Stimulated activated memory B cell treated with anti-CD40 and anti-IgM and Interleukin-4, amounts not matched to agents 10 μg/mL and 1 μg/mL and 100 μg/mL, for 72 hours (primary cell): Measurements from ENCODE around the gene NECTIN3.

Experiments used
- ATAC-seq: fragments of 150-1000 bp; cut with Tn5 transposase; 2 replicates; pipeline ENCODE4 v1.10.0; 2021
- H3K27ac Mint-ChIP-seq: one replicate; pipeline ENCODE4 v1.8.0; 2022; ENCODE audit warnings: mild to moderate bottlenecking, mixed read lengths
- H3K27me3 Mint-ChIP-seq: one replicate; pipeline ENCODE4 v1.8.0; 2022; ENCODE audit warnings: mixed read lengths
- H3K36me3 Mint-ChIP-seq: one replicate; pipeline ENCODE4 v1.8.0; 2022; ENCODE audit warnings: mixed read lengths
- H3K4me1 Mint-ChIP-seq: one replicate; pipeline ENCODE4 v1.8.0; 2022; ENCODE audit warnings: mixed read lengths
- H3K4me3 Mint-ChIP-seq: one replicate; pipeline ENCODE4 v1.8.0; 2022; ENCODE audit warnings: mild to moderate bottlenecking, moderate library complexity, mixed read lengths
- H3K9me3 Mint-ChIP-seq: one replicate; pipeline ENCODE4 v1.8.0; 2022; ENCODE audit warnings: mixed read lengths

The NECTIN3 gene

DNA sequence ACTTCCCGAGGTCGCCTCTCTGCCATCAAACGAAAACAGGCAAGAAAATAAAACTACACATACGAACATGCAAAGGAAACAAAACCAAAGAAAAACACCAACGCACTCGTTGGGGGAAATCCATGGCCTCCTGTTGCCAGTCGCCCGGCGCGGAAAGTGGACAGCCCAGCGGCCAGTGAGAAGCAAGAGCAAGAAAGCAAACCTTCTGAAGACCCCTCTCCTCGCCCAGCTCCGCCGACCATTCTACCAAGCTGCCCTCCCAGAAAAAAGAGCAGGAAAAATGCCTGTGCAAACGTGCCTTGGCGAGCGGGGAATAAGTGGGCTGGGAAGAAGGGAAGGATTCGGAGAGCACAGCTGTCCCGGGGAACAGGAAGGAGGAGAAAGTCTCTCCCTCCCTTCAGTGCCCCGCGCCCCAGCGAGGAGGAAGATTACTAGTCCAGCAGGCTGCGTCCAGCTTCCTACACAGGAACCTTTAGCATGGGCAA lies 802 bp upstream of the NECTIN3 start:
- Mint-ChIP-seq H3K27me3 (peaks cover 56% of the 10 kb centered on the region), H3K9me3 (no peaks in the 10 kb centered on the region), H3K4me3 (peak overlapping the region; percentile 84), H3K4me1 (peaks cover 26% of the 10 kb centered on the region), H3K27ac (no peak overlapping the region), H3K36me3 (no peaks in the 10 kb centered on the region)
- ATAC-seq, result no peak

GRCh38 chr3:111072031-111072921 lies 660 bp downstream of the NECTIN3 start:
- peak; percentile 28 for ATAC-seq
- Mint-ChIP-seq H3K27me3 (peaks cover 56% of the 10 kb centered on the region), H3K4me3 (peak overlapping the region; percentile 72), H3K4me1 (peaks cover 26% of the 10 kb centered on the region), H3K36me3 (no peaks in the 10 kb centered on the region), H3K9me3 (no peaks in the 10 kb centered on the region), H3K27ac (no peak overlapping the region)

DNA sequence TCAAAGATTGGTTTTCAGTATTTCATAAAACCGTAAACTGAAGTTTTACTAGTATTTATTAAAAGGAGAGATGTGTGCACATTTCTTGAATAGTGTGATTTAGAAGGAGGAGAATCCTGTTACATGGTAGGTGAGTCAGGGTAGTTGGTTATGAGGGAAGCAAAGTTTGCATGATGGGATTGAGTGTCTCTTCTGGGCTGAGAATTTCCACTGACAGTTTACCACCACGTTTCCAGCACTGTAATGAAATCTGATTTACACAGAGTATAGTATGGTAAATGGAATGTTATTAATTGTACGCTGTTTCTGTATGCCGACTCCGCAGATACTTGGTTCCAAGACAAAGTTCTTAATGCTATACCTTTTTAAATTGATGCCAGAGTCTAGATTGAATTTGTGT lies 1.6 kb downstream of the NECTIN3 start:
- Mint-ChIP-seq H3K4me3 (no peak overlapping the region), H3K9me3 (no peaks in the 10 kb centered on the region), H3K27me3 (peaks cover 56% of the 10 kb centered on the region), H3K27ac (no peak overlapping the region), H3K36me3 (no peaks in the 10 kb centered on the region), H3K4me1 (peaks cover 26% of the 10 kb centered on the region)
- no peak for ATAC-seq

GRCh38 chr3:111076732-111077131 lies 5.1 kb downstream of the NECTIN3 start:
- no peaks in the 10 kb centered on the region for H3K36me3 Mint-ChIP-seq
- H3K4me3 Mint-ChIP-seq, result no peak overlapping the region
- H3K4me1 Mint-ChIP-seq, result peaks cover 12% of the 10 kb centered on the region
- H3K9me3 Mint-ChIP-seq, result no peaks in the 10 kb centered on the region
- H3K27me3 Mint-ChIP-seq, result peaks cover 35% of the 10 kb centered on the region
- H3K27ac Mint-ChIP-seq, result no peak overlapping the region
- no peak for ATAC-seq

GRCh38 chr3:111077369-111077768 lies 5.8 kb downstream of the NECTIN3 start:
- peaks cover 33% of the 10 kb centered on the region for H3K27me3 Mint-ChIP-seq
- no peak overlapping the region for H3K27ac Mint-ChIP-seq
- no peaks in the 10 kb centered on the region for H3K9me3 Mint-ChIP-seq
- H3K4me3 Mint-ChIP-seq, result no peak overlapping the region
- H3K4me1 Mint-ChIP-seq, result peaks cover 9% of the 10 kb centered on the region
- no peaks in the 10 kb centered on the region for H3K36me3 Mint-ChIP-seq
- no peak for ATAC-seq

DNA sequence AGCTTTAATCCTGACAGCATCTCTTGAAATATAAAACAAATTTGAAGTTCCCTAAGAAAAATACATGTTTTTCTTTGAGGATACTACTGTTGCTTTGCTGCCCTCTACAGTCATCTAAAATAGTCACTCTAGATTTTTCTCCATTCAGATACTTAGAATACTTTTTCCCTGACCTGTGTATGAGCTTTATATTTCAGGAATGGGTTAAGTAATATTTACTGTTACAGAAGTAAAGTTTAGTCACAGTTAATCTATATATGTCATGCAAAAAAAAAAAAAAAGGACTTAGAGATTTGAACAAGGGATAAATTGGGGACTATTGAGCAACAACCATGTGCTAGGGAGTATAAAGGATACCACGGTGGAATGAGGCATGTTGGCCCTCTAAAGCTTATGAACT lies 8.8 kb downstream of the NECTIN3 start:
- Mint-ChIP-seq H3K27me3 (peaks cover 3% of the 10 kb centered on the region), H3K27ac (no peak overlapping the region), H3K36me3 (no peaks in the 10 kb centered on the region), H3K9me3 (no peaks in the 10 kb centered on the region), H3K4me3 (no peak overlapping the region), H3K4me1 (no peaks in the 10 kb centered on the region)
- ATAC-seq, result no peak

DNA sequence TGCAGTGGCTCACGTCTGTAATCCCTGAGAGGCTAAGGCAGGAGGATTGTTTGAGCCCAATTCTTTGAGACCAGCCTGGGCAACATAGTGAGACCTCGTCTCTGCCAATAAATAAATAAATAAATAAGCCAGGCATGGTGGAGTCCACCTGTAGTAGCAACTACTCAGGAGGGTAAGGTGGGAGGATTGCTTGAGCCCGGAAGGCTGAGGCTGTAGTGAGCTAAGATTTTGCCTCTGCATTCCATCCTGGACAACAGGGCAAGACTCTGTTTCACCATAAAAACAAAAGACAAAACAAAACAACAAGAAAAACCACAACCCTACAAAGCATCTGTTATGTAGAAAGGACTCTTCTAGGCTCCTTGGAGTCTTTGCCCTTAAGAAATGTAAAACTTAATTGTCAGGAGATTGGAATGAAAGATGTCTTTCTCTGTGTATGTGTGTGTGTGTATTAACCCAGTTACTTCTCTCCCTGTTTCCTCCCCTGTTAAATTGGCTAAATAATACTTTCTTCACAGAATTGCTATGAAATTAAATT lies 9.5 kb downstream of the NECTIN3 start:
- Mint-ChIP-seq H3K36me3 (no peaks in the 10 kb centered on the region), H3K27me3 (no peaks in the 10 kb centered on the region), H3K27ac (no peak overlapping the region), H3K4me1 (no peaks in the 10 kb centered on the region), H3K9me3 (no peaks in the 10 kb centered on the region), H3K4me3 (no peak overlapping the region)
- no peak for ATAC-seq

DNA sequence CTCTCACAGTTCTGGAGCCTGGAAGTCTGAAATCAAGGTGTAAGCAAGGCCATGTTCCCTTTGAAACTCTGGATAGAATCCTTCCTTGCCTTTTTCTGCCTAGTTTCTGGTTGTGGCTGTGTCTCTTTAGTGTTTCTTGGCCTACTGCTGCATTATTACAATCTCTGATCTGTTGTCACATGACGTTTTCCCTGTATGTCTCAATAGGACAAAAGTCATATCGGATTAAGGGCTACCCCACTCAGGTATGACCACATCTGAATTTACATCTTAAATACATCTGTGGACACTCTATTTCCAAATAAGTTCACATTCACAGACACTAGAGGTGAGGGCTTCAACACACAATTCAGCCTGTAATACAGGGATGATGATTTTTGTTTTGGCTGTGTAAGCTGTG lies 13.3 kb downstream of the NECTIN3 start:
- no peaks in the 10 kb centered on the region for H3K27me3 Mint-ChIP-seq
- H3K4me1 Mint-ChIP-seq, result no peaks in the 10 kb centered on the region
- no peak for ATAC-seq
- H3K36me3 Mint-ChIP-seq, result no peaks in the 10 kb centered on the region
- H3K4me3 Mint-ChIP-seq, result no peak overlapping the region
- H3K27ac Mint-ChIP-seq, result no peak overlapping the region
- no peaks in the 10 kb centered on the region for H3K9me3 Mint-ChIP-seq

GRCh38 chr3:111087924-111088469 lies 16.4 kb downstream of the NECTIN3 start:
- H3K27me3 Mint-ChIP-seq, result no peaks in the 10 kb centered on the region
- H3K4me3 Mint-ChIP-seq, result no peak overlapping the region
- no peak for ATAC-seq
- H3K27ac Mint-ChIP-seq, result no peak overlapping the region
- no peaks in the 10 kb centered on the region for H3K36me3 Mint-ChIP-seq
- H3K9me3 Mint-ChIP-seq, result no peaks in the 10 kb centered on the region
- no peaks in the 10 kb centered on the region for H3K4me1 Mint-ChIP-seq

DNA sequence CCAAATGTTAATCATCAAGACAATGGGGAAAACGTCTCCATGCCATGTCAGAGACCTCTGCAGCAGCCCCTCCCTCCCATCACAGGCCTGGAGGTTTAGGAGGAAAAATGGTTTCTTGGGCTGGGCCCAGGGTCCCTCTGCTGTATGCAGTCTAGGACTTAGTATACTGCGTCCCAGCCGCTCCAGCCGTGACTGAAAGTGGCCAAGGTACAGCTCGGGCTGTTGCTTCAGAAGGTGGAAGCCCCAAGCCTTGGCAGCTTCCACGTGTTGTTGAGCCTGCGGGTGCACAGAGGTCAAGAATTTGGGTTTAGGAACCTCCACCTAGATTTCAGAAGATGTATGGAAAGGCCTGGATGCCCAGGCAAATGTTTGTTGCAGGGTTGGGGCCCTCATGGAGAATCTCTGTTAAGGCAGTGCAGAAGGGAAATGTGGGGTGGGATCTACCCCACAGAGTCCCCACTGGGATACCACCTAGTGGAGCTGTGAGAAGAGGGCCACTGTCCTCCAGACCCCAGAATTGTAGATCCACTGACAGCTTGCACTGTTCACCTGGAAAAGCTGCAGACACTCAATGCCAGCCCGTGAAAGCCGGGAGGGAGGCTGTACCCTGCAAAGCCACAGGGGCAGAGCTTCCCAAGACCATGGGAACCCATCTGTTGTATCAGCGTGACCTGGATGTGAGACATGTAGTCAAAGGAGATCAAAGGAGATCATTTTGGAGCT lies 25.0 kb downstream of the NECTIN3 start:
- Mint-ChIP-seq H3K27ac (no peak overlapping the region), H3K36me3 (no peaks in the 10 kb centered on the region), H3K4me1 (no peaks in the 10 kb centered on the region), H3K27me3 (no peaks in the 10 kb centered on the region), H3K4me3 (no peak overlapping the region), H3K9me3 (no peaks in the 10 kb centered on the region)
- ATAC-seq, result no peak

DNA sequence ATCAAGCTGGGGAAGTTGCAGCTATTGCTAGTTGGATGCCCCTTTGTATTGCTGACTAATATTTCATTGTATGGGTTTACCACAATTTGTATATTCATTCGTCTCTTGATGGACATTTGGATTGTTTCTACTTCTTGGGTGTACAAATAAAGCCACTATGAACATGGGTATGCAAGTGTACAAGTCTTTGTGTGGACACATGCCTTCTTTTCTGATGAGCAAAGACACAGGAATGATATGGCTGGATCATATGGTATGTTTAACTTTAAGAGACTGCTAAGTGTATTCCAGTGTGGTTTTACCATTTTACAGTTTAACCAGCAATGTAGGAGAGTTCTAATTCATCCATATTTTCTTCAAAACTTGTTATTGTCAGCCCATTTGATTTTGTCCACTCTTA lies 32.2 kb downstream of the NECTIN3 start:
- Mint-ChIP-seq H3K4me3 (no peak overlapping the region), H3K4me1 (no peaks in the 10 kb centered on the region), H3K27me3 (no peaks in the 10 kb centered on the region), H3K27ac (no peak overlapping the region), H3K36me3 (no peaks in the 10 kb centered on the region), H3K9me3 (peaks cover 7% of the 10 kb centered on the region)
- no peak for ATAC-seq

- no peaks in the 10 kb centered on the region for H3K27me3 Mint-ChIP-seq
- H3K36me3 Mint-ChIP-seq, result no peaks in the 10 kb centered on the region
- ATAC-seq, result no peak
- H3K4me3 Mint-ChIP-seq, result no peak overlapping the region
- no peak overlapping the region for H3K27ac Mint-ChIP-seq
- no peaks in the 10 kb centered on the region for H3K4me1 Mint-ChIP-seq
- peaks cover 7% of the 10 kb centered on the region for H3K9me3 Mint-ChIP-seq
These were observed 35.5 kb downstream of the NECTIN3 start for GRCh38 chr3:111106993-111107661.

GRCh38 chr3:111107662-111108035 lies 36.0 kb downstream of the NECTIN3 start:
- H3K4me1 Mint-ChIP-seq, result no peaks in the 10 kb centered on the region
- ATAC-seq, result no peak

DNA sequence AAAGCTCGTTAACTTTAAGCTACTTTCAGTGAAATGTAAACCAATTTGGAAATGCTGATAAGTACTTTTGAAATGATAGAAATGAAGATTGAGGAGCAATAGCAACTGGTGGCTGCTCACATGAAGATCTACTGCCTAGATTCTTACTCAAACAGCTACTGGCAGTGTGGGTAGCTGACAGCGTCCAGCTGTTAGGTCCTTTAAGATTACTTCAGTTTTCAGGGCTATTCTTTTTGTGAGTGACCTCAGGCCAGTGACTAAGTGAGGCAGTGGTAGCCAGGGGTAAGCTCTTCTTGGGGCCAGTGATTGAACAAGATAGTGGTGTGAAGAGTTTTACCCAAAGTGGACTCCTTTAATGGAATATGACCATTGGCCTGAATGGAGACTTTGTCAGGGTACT lies 41.3 kb downstream of the NECTIN3 start:
- Mint-ChIP-seq H3K36me3 (no peaks in the 10 kb centered on the region), H3K9me3 (no peaks in the 10 kb centered on the region)

More at GRCh38 chr3:111107662-111108035, 36.0 kb downstream of the NECTIN3 start:
- Mint-ChIP-seq H3K36me3 (no peaks in the 10 kb centered on the region), H3K4me3 (no peak overlapping the region), H3K27me3 (no peaks in the 10 kb centered on the region), H3K9me3 (peaks cover 7% of the 10 kb centered on the region), H3K27ac (no peak overlapping the region)

GRCh38 chr3:111128884-111129283 lies 57.3 kb downstream of the NECTIN3 start:
- Mint-ChIP-seq H3K9me3 (no peaks in the 10 kb centered on the region), H3K27me3 (no peaks in the 10 kb centered on the region), H3K36me3 (no peaks in the 10 kb centered on the region), H3K27ac (no peak overlapping the region), H3K4me1 (no peaks in the 10 kb centered on the region), H3K4me3 (no peak overlapping the region)
- no peak for ATAC-seq

More for the DNA sequence above, 41.3 kb downstream of the NECTIN3 start:
- H3K27ac Mint-ChIP-seq, result no peak overlapping the region
- no peak for ATAC-seq
- H3K4me1 Mint-ChIP-seq, result no peaks in the 10 kb centered on the region
- no peaks in the 10 kb centered on the region for H3K27me3 Mint-ChIP-seq
- no peak overlapping the region for H3K4me3 Mint-ChIP-seq
